Endothelial cell (in vitro differentiated cells): ENCODE measurements around the gene PRDM11. TPM values are rescaled to one million over a fixed set of nuclear protein-coding genes. Genes with fewer than 3 reads are reported as not detected.

ENCODE experiments used
- DNase-seq: peaks from one replicate; pipeline ENCODE4 v3.0.0; 2021; ENCODE audit warnings: low spot score
- H3K27ac Mint-ChIP-seq: one replicate; pipeline ENCODE4 v1.8.0; 2021; ENCODE audit warnings: mixed read lengths, inconsistent platforms; ENCODE audit not compliant: unreplicated experiment
- H3K27me3 Mint-ChIP-seq: one replicate; pipeline ENCODE4 v1.8.0; 2021; ENCODE audit warnings: mild to moderate bottlenecking, moderate library complexity, mixed read lengths, inconsistent platforms; ENCODE audit not compliant: unreplicated experiment
- H3K36me3 Mint-ChIP-seq: one replicate; pipeline ENCODE4 v1.8.0; 2021; ENCODE audit warnings: mild to moderate bottlenecking, low read depth, mixed read lengths, inconsistent platforms; ENCODE audit not compliant: unreplicated experiment
- H3K4me1 Mint-ChIP-seq: one replicate; pipeline ENCODE4 v1.8.0; 2021; ENCODE audit warnings: mild to moderate bottlenecking, mixed read lengths, inconsistent platforms; ENCODE audit not compliant: unreplicated experiment
- H3K4me3 Mint-ChIP-seq: one replicate; pipeline ENCODE4 v1.8.0; 2021; ENCODE audit warnings: mild to moderate bottlenecking, mixed read lengths, inconsistent platforms; ENCODE audit not compliant: unreplicated experiment
- H3K9me3 Mint-ChIP-seq: one replicate; pipeline ENCODE4 v1.8.0; 2021; ENCODE audit warnings: mixed read lengths, inconsistent platforms; ENCODE audit not compliant: unreplicated experiment
- CTCF ChIP-seq: fragments of 200-600 bp; sonication (generic); IDR thresholded peaks from one replicate; pipeline ENCODE4 v1.5.0; 2021; ENCODE audit warnings: antibody characterized with exemption; ENCODE audit not compliant: unreplicated experiment
- total RNA-seq: library from RNA; stranded (reverse); fragmentation: NEBNext Ultra II Directional; extraction: Animal tissue kit (Norgen Biotek cat#: 25700); gene quantifications from one replicate; pipeline ENCODE4 v1.2.1, GENCODE V29; 2021; ENCODE audit not compliant: unreplicated experiment

Gene PRDM11
- total RNA-seq, 1 donor from 2014 or later = 16.0 TPM

- Mint-ChIP-seq H3K4me1 (peaks cover 16% of the 10 kb centered on the region), H3K27ac (no peak overlapping the region), H3K9me3 (no peaks in the 10 kb centered on the region), H3K4me3 (no peak overlapping the region), H3K27me3 (peaks cover 13% of the 10 kb centered on the region), H3K36me3 (no peaks in the 10 kb centered on the region)
- TF ChIP-seq CTCF = no peak
- DNase-seq = no peak
Measured at GRCh38 chr11:45234306-45235006, 88.0 kb downstream of the PRDM11 start.

GRCh38 chr11:45237711-45238315, 91.4 kb downstream of the PRDM11 start:
- no peak overlapping the region for H3K27ac Mint-ChIP-seq
- H3K4me1 Mint-ChIP-seq = peaks cover 13% of the 10 kb centered on the region
- TF ChIP-seq CTCF = no peak
- H3K4me3 Mint-ChIP-seq = no peak overlapping the region
- DNase-seq = no peak
- H3K9me3 Mint-ChIP-seq = no peaks in the 10 kb centered on the region
- H3K27me3 Mint-ChIP-seq = peaks cover 9% of the 10 kb centered on the region
- H3K36me3 Mint-ChIP-seq = no peaks in the 10 kb centered on the region

DNA sequence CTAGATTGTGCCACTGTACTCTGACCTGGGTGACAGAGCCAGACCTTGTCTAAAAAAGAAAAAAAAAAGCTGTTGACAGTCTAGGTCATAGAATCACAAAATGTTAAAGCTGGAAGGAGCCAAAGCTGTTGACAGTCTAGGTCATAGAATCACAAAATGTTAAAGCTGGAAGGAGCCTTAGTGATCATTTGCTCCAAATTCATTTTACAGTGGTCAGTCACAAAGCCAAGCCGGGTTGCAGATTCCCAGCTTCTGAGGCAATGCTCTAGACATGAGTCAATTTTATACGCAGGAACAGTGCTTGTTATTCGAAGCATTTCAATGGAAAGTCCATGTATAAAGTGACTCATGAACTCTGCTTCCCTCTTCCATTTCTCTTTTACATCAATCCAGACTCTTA, 92.3 kb downstream of the PRDM11 start:
- no peaks in the 10 kb centered on the region for H3K9me3 Mint-ChIP-seq
- no peaks in the 10 kb centered on the region for H3K36me3 Mint-ChIP-seq
- no peak for TF ChIP-seq CTCF
- H3K27ac Mint-ChIP-seq = no peak overlapping the region
- peaks cover 13% of the 10 kb centered on the region for H3K4me1 Mint-ChIP-seq
- H3K27me3 Mint-ChIP-seq = peaks cover 9% of the 10 kb centered on the region
- DNase-seq = no peak
- H3K4me3 Mint-ChIP-seq = no peak overlapping the region

DNA sequence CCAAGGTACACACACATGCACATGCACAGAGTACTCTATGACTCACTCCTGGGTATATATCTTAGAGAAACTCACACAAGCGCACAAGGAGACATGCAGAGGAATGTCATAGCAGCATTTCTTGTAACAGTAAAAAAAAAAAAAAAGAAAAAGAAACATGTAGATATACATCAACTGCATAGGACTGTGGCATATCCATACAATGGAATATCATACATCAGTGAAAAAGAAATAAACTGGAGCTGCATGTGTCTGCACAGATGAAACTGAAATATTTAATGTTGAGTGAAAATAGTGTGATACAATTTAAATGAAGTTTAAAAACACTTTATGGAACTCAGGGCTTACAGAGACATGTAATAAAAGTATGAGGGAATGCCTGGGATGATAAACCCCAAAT, 93.3 kb downstream of the PRDM11 start:
- H3K9me3 Mint-ChIP-seq = no peaks in the 10 kb centered on the region
- no peak for TF ChIP-seq CTCF

DNA sequence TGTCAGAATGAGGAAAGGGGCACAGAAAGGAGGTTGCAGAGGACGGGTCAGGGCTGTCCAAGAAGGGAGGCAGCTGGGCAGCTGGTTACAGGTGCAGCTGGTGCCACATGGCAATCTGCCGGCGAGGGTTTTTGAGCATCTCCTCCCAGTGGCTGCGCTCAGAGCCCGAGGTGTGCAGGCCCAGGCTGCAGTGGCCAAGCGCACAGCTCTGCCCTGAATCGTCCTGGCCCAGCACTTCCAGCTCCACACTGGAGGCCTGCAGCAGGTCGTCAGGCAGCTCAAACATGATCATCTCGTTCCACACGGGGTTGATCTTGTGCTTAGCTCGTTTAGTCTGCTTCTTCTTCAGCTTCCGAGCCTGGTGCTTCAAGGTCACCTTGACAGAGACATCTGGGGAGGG, 97.5 kb downstream of the PRDM11 start:
- no peak for DNase-seq
- TF ChIP-seq CTCF = no peak
- Mint-ChIP-seq H3K36me3 (no peaks in the 10 kb centered on the region), H3K4me3 (no peak overlapping the region), H3K4me1 (peaks cover under 1% of the 10 kb centered on the region), H3K27me3 (peaks cover 2% of the 10 kb centered on the region), H3K9me3 (no peaks in the 10 kb centered on the region), H3K27ac (no peak overlapping the region)

More for the DNA sequence above, 93.3 kb downstream of the PRDM11 start:
- DNase-seq = no peak
- Mint-ChIP-seq H3K27ac (no peak overlapping the region), H3K36me3 (no peaks in the 10 kb centered on the region), H3K4me3 (no peak overlapping the region), H3K4me1 (peaks cover 13% of the 10 kb centered on the region), H3K27me3 (peaks cover 8% of the 10 kb centered on the region)
